Upper lobe of left lung (tissue), 4 donors: ENCODE data around the gene TNS4.

Experiments
- CTCF ChIP-seq, 6 experiments: fragments of 450-650 bp in 4 of 6; fragments of 200-600 bp in 2 of 6; sonication (generic) in 2 of 6; IDR thresholded peaks; one replicate each; pipeline ENCODE4 v1.5.1; 2016 to 2019; ENCODE audit warnings: antibody characterized with exemption in 6 of 6
- POLR2A ChIP-seq, 4 donors: fragments of 450-650 bp; IDR thresholded peaks; one replicate each; pipeline ENCODE4 v1.5.1; 2016 to 2017; ENCODE audit warnings: antibody characterized with exemption in 4 of 4, mild to moderate bottlenecking in 2 of 4
- POLR2AphosphoS5 ChIP-seq, 2 donors: sonication (generic); formaldehyde crosslinking; IDR thresholded peaks; one replicate each; pipeline ENCODE4 v1.5.1; 2017; ENCODE audit warnings: antibody characterized with exemption in 2 of 2

- no peak for TF ChIP-seq CTCF (IDR thresholded peaks at IDR 0.05)
- peak in 1 of 2 donors; percentile 42 for TF ChIP-seq POLR2AphosphoS5 (IDR thresholded peaks at IDR 0.05)
- no peak for TF ChIP-seq POLR2A (IDR thresholded peaks at IDR 0.05)
These were observed 1.8 kb downstream of the TNS4 start for GRCh38 chr17:40499551-40500189.
